HepG2 (cell line): ENCODE data around the gene MYLK3. TPM values are rescaled to one million over a fixed set of nuclear protein-coding genes. Genes with fewer than 3 reads are reported as not detected.

Experiments
- GABPB1 ChIP-seq: IDR thresholded peaks from 2 replicates; pipeline ENCODE4 v1.6.1; 2016; ENCODE audit warnings: mild to moderate bottlenecking, missing genetic modification reagents, moderate library complexity, missing compliant biosample characterization
- NONO ChIP-seq, 2 experiments: fragments of 450-650 bp in 1 of 2; sonication (generic) in 1 of 2; formaldehyde crosslinking in 1 of 2; IDR thresholded peaks in 1 of 2; conservative IDR thresholded peaks in 1 of 2; 2 replicates each; pipeline versions ENCODE4 v1.6.1 to v1.8.0; 2017 to 2022; ENCODE audit warnings: mild to moderate bottlenecking in 1 of 2, missing genetic modification reagents in 1 of 2, moderate library complexity in 1 of 2
- PHF8 ChIP-seq: sonication (generic); formaldehyde crosslinking; IDR thresholded peaks from 2 replicates; pipeline ENCODE4 v1.5.0; 2020; ENCODE audit warnings: missing genetic modification reagents
- POLR2AphosphoS5 ChIP-seq: IDR thresholded peaks from 2 replicates; pipeline ENCODE4 v1.6.1; 2012; ENCODE audit warnings: low read depth, low read length
- SALL2 ChIP-seq: sonication (generic); formaldehyde crosslinking; IDR thresholded peaks from 2 replicates; pipeline ENCODE4 v1.8.1; 2023; ENCODE audit warnings: mild to moderate bottlenecking, missing genetic modification reagents, inconsistent platforms
- SP4 ChIP-seq: sonication (generic); formaldehyde crosslinking; IDR thresholded peaks from 2 replicates; pipeline ENCODE4 v1.8.1; 2023; ENCODE audit warnings: mild to moderate bottlenecking, missing genetic modification reagents
- ZFYVE20 ChIP-seq: sonication (generic); formaldehyde crosslinking; IDR thresholded peaks from 2 replicates; pipeline ENCODE4 v1.8.0; 2023; ENCODE audit warnings: low read depth, mild to moderate bottlenecking, moderate library complexity, missing genetic modification reagents, borderline replicate concordance
- ZNF549 ChIP-seq: sonication (generic); formaldehyde crosslinking; IDR thresholded peaks from 2 replicates; pipeline ENCODE4 v1.5.0; 2020; ENCODE audit warnings: missing genetic modification reagents
- ZNF768 ChIP-seq: sonication (generic); formaldehyde crosslinking; IDR thresholded peaks from 2 replicates; pipeline ENCODE4 v1.4.0; 2020; ENCODE audit warnings: missing genetic modification reagents
- ZNF792 ChIP-seq: IDR thresholded peaks from 2 replicates; pipeline ENCODE4 v1.6.1; 2016
- ZSCAN31 ChIP-seq: sonication (generic); formaldehyde crosslinking; IDR thresholded peaks from 2 replicates; pipeline ENCODE4 v1.5.0; 2020; ENCODE audit warnings: low read depth, mild to moderate bottlenecking, missing genetic modification reagents
- polyA plus RNA-seq, 8 experiments: library from polyadenylated mRNA; depleted of rRNA in 3 of 8; stranded (reverse) in 7 of 8; unstranded in 1 of 8; fragments of >200 nt; fragmentation: Illumina TruSeq in 4 of 8; extraction: Trizol in 4 of 8; gene quantifications; 2 replicates each; pipeline versions ENCODE4 v1.2.1 to v1.2.3, GENCODE V29; 2011 to 2016; ENCODE audit warnings: low read depth in 4 of 8, missing spikeins in 1 of 8, mixed read lengths in 1 of 8; ENCODE audit not compliant: insufficient read depth in 1 of 8
- total RNA-seq, 5 experiments: library from RNA; depleted of rRNA; stranded (reverse); fragments of >200 nt; fragmentation: Illumina TruSeq; extraction: Trizol; gene quantifications; 2 replicates each; pipeline ENCODE4 v1.2.3, GENCODE V29; 2016; ENCODE audit warnings: low read depth in 1 of 5
- TF ChIP-seq, protein P1 (sequence below): sonication (generic); formaldehyde crosslinking; IDR thresholded peaks from 2 replicates; pipeline ENCODE4 v1.4.0; 2020; ENCODE audit warnings: mild to moderate bottlenecking, missing genetic modification reagents
- TF ChIP-seq, protein P2 (sequence below): sonication (generic); formaldehyde crosslinking; conservative IDR thresholded peaks from 2 replicates; pipeline ENCODE4 v1.4.0; 2020; ENCODE audit warnings: mild to moderate bottlenecking, missing genetic modification reagents, moderate library complexity
- TF ChIP-seq, protein P3 (sequence below): sonication (generic); formaldehyde crosslinking; IDR thresholded peaks from 2 replicates; pipeline ENCODE4 v1.4.0; 2020; ENCODE audit warnings: missing genetic modification reagents

MYLK3 gene
- total and polyA plus RNA-seq, 2 of the 13 experiments (the other 11 are each of a cell fraction or from before 2014, with no cell fraction given), result 0.04 to 0.18 TPM

DNA sequence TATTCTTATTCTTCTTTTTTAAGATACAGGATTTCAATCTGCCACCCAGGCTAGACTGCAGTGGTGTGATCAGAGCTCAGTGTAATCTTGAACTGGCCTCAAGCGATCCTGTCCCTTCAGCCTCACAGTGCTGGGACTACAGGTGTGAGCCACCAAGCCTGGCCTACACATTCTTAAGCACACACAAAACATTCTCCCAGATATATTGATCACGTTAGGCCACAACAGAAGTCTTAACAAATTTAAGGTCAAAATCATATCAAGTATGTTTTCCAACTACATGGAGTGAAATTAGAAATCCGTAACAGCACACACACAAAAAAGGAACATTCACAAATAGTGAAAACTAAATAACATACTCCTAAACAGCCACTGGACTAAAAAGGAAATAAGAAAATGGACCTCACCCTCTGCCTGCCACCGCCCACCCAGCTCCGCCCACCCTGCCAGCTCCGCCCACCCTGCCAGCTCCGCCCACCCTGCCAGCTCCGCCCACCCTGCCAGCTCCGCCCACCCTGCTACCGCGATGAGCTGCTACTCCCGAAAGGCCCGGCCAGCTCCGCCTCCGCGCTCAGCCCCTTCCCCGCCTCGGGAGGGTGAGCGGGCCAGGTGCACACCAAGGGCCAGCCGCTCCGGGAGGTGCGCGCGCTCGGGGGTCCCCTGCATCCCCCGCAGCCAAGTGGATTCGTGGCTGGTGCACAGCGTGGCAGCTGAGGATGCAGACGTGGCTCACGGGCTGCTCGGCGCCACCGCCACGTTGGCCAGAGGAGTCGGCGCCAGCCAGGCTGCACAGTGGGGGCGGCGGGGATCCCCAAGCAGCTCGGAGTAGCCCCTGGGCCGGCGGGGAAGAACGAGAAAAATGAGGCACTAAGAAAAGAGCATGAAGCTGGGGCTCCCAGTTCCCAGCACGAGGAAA lies 41.6 kb upstream of the MYLK3 start (continued):
- TF ChIP-seq NONO (IDR thresholded peaks at IDR 0.05) (no peak), NONO (CRISPR knock-in tag; conservative IDR thresholded peaks at IDR 0.05) (peak; percentile 96), ZNF768 (peak; percentile 89), ZSCAN31 (CRISPR knock-in tag) (peak; percentile 90), ZNF792 (peak; percentile 41; the same call in 1 of the 2 replicates), GABPB1 (CRISPR knock-in tag) (peak; percentile 75; the same call in 1 of the 2 replicates), SALL2 (CRISPR knock-in tag) (peak; percentile 80; the same call in 1 of the 2 replicates), ZNF549 (CRISPR knock-in tag) (no peak), POLR2AphosphoS5 (peak; percentile 89), PHF8 (peak; percentile 98), SP4 (CRISPR knock-in tag) (peak; percentile 96), ZFYVE20 (CRISPR knock-in tag) (peak; percentile 96)
- TF ChIP-seq, protein P1, sequence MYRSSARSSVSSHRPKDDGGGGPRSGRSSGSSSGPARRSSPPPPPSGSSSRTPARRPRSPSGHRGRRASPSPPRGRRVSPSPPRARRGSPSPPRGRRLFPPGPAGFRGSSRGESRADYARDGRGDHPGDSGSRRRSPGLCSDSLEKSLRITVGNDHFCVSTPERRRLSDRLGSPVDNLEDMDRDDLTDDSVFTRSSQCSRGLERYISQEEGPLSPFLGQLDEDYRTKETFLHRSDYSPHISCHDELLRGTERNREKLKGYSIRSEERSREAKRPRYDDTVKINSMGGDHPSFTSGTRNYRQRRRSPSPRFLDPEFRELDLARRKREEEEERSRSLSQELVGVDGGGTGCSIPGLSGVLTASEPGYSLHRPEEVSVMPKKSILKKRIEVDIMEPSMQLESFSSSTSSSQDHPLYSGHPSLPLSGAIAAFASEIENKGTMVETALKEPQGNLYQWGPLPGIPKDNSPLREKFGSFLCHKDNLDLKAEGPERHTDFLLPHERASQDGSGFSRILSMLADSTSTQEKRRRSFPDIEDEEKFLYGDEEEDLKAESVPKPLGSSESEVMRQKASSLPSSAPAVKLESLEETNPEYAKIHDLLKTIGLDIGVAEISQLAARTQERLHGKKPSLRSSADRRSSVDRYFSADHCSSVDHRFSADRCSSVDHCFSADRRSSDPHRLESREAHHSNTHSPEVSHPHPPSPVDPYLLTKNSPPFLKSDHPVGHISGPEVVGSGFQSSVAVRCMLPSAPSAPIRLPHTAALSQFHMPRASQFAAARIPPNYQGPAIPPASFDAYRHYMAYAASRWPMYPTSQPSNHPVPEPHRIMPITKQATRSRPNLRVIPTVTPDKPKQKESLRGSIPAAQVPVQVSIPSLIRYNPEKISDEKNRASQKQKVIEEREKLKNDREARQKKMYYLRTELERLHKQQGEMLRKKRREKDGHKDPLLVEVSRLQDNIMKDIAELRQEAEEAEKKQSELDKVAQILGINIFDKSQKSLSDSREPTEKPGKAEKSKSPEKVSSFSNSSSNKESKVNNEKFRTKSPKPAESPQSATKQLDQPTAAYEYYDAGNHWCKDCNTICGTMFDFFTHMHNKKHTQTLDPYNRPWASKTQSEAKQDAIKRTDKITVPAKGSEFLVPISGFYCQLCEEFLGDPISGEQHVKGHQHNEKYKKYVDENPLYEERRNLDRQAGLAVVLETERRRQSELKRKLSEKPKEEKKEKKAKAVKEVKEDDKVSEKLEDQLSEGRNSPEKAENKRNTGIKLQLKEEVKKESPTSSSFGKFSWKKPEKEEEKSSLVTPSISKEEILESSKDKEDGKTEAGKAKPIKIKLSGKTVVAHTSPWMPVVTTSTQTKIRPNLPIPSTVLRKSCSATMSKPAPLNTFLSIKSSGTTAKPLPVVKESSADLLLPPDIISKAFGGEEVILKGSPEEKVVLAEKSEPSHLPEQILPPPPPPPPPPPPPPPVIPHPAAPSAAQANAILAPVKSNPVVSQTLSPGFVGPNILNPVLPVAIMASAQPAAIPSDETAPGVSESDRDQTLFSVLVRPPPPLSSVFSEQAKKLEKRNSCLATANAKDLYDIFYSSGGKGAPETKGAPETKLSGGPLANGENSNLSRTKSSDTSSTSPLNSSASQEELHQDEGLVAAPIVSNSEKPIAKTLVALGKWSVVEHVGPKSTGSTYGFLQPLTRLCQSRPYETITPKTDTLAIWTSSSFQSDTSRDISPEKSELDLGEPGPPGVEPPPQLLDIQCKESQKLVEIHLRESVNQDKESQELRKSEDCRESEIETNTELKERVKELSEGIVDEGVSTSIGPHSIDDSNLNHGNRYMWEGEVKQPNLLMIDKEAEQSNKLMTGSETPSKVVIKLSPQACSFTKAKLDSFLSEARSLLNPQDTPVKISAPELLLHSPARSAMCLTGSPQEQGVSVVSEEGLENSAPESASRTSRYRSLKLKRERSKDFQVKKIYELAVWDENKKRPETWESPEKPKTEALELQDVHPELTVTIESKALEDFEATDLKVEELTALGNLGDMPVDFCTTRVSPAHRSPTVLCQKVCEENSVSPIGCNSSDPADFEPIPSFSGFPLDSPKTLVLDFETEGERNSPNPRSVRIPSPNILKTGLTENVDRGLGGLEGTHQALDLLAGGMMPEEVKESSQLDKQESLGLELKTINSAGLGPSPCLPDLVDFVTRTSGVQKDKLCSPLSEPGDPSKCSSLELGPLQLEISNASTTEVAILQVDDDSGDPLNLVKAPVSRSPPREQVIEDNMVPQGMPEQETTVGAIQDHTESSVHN, result peak; percentile 87; the same call in 1 of the 2 replicates
- TF ChIP-seq, protein P2, sequence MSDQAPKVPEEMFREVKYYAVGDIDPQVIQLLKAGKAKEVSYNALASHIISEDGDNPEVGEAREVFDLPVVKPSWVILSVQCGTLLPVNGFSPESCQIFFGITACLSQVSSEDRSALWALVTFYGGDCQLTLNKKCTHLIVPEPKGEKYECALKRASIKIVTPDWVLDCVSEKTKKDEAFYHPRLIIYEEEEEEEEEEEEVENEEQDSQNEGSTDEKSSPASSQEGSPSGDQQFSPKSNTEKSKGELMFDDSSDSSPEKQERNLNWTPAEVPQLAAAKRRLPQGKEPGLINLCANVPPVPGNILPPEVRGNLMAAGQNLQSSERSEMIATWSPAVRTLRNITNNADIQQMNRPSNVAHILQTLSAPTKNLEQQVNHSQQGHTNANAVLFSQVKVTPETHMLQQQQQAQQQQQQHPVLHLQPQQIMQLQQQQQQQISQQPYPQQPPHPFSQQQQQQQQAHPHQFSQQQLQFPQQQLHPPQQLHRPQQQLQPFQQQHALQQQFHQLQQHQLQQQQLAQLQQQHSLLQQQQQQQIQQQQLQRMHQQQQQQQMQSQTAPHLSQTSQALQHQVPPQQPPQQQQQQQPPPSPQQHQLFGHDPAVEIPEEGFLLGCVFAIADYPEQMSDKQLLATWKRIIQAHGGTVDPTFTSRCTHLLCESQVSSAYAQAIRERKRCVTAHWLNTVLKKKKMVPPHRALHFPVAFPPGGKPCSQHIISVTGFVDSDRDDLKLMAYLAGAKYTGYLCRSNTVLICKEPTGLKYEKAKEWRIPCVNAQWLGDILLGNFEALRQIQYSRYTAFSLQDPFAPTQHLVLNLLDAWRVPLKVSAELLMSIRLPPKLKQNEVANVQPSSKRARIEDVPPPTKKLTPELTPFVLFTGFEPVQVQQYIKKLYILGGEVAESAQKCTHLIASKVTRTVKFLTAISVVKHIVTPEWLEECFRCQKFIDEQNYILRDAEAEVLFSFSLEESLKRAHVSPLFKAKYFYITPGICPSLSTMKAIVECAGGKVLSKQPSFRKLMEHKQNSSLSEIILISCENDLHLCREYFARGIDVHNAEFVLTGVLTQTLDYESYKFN (CRISPR knock-in tag), result peak; percentile 49; the same call in 1 of the 2 replicates
- TF ChIP-seq, protein P3, sequence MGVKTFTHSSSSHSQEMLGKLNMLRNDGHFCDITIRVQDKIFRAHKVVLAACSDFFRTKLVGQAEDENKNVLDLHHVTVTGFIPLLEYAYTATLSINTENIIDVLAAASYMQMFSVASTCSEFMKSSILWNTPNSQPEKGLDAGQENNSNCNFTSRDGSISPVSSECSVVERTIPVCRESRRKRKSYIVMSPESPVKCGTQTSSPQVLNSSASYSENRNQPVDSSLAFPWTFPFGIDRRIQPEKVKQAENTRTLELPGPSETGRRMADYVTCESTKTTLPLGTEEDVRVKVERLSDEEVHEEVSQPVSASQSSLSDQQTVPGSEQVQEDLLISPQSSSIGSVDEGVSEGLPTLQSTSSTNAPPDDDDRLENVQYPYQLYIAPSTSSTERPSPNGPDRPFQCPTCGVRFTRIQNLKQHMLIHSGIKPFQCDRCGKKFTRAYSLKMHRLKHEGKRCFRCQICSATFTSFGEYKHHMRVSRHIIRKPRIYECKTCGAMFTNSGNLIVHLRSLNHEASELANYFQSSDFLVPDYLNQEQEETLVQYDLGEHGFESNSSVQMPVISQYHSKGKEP (CRISPR knock-in tag), result no peak; the same call in 1 of the 2 replicates
